K562 (cell line): ENCODE results near the gene HLA-E.
"Not testable (repeated sequence)": the region's sequence is repeated elsewhere in the genome, so short reads cannot be mapped to it uniquely, and the experiment has no call there.

ENCODE experiments used
- ATF3 ChIP-seq, 2 experiments: fragments of 450-650 bp in 1 of 2; sonication (generic) in 1 of 2; formaldehyde crosslinking in 1 of 2; IDR thresholded peaks in 1 of 2; conservative IDR thresholded peaks in 1 of 2; 2 replicates each; pipeline versions ENCODE4 v1.6.1 to v1.8.1; 2016 to 2023; ENCODE audit warnings: mild to moderate bottlenecking in 2 of 2, moderate library complexity in 2 of 2, inconsistent platforms in 1 of 2, missing genetic modification reagents in 1 of 2
- JUN ChIP-seq, 2 experiments: sonication (generic) in 1 of 2; formaldehyde crosslinking in 1 of 2; IDR thresholded peaks; 2 replicates each; pipeline versions ENCODE4 v1.6.1 to v1.8.0; 2012 to 2022; ENCODE audit warnings: borderline replicate concordance in 2 of 2, mild to moderate bottlenecking in 2 of 2, improper control_type of control experiment in 1 of 2, low read depth in 1 of 2, low read length in 1 of 2, missing genetic modification reagents in 1 of 2
- SRF ChIP-seq, 2 experiments: fragments of 250-450, 450-650 bp in 1 of 2; sonication (Bioruptor Pico) in 1 of 2; sonication (generic) in 1 of 2; formaldehyde crosslinking; IDR thresholded peaks; 2 replicates each; pipeline versions ENCODE4 v1.5.0 to v1.5.1; 2020 to 2022; ENCODE audit warnings: mild to moderate bottlenecking in 1 of 2, missing genetic modification reagents in 1 of 2
- TBP ChIP-seq: optimal IDR thresholded peaks from 2 replicates; pipeline ENCODE3; 2011; ENCODE audit warnings: low read depth, low read length, improper control_type of control experiment
- TCFL5 ChIP-seq: fragments of 250-450 bp; sonication (Bioruptor Pico); conservative IDR thresholded peaks from 2 replicates; pipeline ENCODE4 v1.6.1; 2021; ENCODE audit warnings: mild to moderate bottlenecking, moderate library complexity, matching md5 sums
- TEAD4 ChIP-seq, 2 experiments: sonication (generic) in 1 of 2; formaldehyde crosslinking in 1 of 2; IDR thresholded peaks; 2 replicates each; pipeline versions ENCODE4 v1.6.1 to v1.8.0; 2012 to 2022; ENCODE audit warnings: borderline replicate concordance in 1 of 2, inconsistent platforms in 1 of 2, low read length in 1 of 2, mild to moderate bottlenecking in 1 of 2, missing genetic modification reagents in 1 of 2
- ZNF75A ChIP-seq: fragments of 450-650 bp; formaldehyde crosslinking; IDR thresholded peaks from 2 replicates; pipeline ENCODE4 v1.4.0; 2020; ENCODE audit warnings: mild to moderate bottlenecking
- TF ChIP-seq, protein P1 (sequence below), 3 experiments: IDR thresholded peaks in 2 of 3; conservative IDR thresholded peaks in 1 of 3; 2 replicates each; pipeline ENCODE4 v1.5.1; 2011 to 2012; ENCODE audit warnings: low read length in 3 of 3, mild to moderate bottlenecking in 3 of 3, control low read depth in 2 of 3, improper control_type of control experiment in 1 of 3, inconsistent platforms in 1 of 3, low read depth in 1 of 3, mixed read lengths in 1 of 3, moderate library complexity in 1 of 3; ENCODE audit not compliant: insufficient read depth in 2 of 3
- TF ChIP-seq, protein P2 (sequence below): sonication (generic); formaldehyde crosslinking; IDR thresholded peaks from 2 replicates; pipeline ENCODE4 v1.8.1; 2023; ENCODE audit warnings: mild to moderate bottlenecking, missing genetic modification reagents

GRCh38 chr6:30529349-30529875 is 40.1 kb downstream of the HLA-E start:
- not testable (repeated sequence) for TF ChIP-seq TEAD4 (IDR thresholded peaks at IDR 0.05; ENCODE audit: low read length); TEAD4 (CRISPR knock-in tag; IDR thresholded peaks at IDR 0.05; ENCODE audit: borderline replicate concordance); TCFL5; SRF (CRISPR knock-in tag; IDR thresholded peaks at IDR 0.05); JUN (IDR thresholded peaks at IDR 0.05; ENCODE audit: borderline replicate concordance, low read depth, low read length); JUN (CRISPR knock-in tag; IDR thresholded peaks at IDR 0.05; ENCODE audit: borderline replicate concordance); ZNF75A; TBP; ATF3 (IDR thresholded peaks at IDR 0.05); ATF3 (CRISPR knock-in tag; conservative IDR thresholded peaks at IDR 0.05)
- TF ChIP-seq, protein P1, sequence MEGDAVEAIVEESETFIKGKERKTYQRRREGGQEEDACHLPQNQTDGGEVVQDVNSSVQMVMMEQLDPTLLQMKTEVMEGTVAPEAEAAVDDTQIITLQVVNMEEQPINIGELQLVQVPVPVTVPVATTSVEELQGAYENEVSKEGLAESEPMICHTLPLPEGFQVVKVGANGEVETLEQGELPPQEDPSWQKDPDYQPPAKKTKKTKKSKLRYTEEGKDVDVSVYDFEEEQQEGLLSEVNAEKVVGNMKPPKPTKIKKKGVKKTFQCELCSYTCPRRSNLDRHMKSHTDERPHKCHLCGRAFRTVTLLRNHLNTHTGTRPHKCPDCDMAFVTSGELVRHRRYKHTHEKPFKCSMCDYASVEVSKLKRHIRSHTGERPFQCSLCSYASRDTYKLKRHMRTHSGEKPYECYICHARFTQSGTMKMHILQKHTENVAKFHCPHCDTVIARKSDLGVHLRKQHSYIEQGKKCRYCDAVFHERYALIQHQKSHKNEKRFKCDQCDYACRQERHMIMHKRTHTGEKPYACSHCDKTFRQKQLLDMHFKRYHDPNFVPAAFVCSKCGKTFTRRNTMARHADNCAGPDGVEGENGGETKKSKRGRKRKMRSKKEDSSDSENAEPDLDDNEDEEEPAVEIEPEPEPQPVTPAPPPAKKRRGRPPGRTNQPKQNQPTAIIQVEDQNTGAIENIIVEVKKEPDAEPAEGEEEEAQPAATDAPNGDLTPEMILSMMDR (IDR thresholded peaks at IDR 0.05 in 2 of 3, conservative IDR thresholded peaks at IDR 0.05 in 1 of 3; ENCODE audit: insufficient read depth in 2 of 3, low read depth in 1 of 3, low read length in 3 of 3) = not testable (repeated sequence)
- TF ChIP-seq, protein P2, sequence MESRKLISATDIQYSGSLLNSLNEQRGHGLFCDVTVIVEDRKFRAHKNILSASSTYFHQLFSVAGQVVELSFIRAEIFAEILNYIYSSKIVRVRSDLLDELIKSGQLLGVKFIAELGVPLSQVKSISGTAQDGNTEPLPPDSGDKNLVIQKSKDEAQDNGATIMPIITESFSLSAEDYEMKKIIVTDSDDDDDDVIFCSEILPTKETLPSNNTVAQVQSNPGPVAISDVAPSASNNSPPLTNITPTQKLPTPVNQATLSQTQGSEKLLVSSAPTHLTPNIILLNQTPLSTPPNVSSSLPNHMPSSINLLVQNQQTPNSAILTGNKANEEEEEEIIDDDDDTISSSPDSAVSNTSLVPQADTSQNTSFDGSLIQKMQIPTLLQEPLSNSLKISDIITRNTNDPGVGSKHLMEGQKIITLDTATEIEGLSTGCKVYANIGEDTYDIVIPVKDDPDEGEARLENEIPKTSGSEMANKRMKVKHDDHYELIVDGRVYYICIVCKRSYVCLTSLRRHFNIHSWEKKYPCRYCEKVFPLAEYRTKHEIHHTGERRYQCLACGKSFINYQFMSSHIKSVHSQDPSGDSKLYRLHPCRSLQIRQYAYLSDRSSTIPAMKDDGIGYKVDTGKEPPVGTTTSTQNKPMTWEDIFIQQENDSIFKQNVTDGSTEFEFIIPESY = not testable (repeated sequence)
